ENCODE measurements around the gene SGIP1.

SGIP1 gene

GRCh38 chr1:66745451-66745850, 211.5 kb downstream of the SGIP1 start:
- Histone ChIP-seq H3K14ac (ENCODE audit: low read length) (no peak overlapping the region), H2BK12ac (ENCODE audit: low read length) (no peak overlapping the region), H3K4me3 (ENCODE audit: low read depth, low read length) (no peak overlapping the region), H3K23ac (ENCODE audit: low read length) (no peak overlapping the region), H2AFZ (ENCODE audit: insufficient read depth, low read length, poor library complexity) (no peak overlapping the region), H3K36me3 (ENCODE audit: control insufficient read depth in 1 of 2, insufficient read depth in 2 of 2, low read length in 2 of 2) (no peaks in the 10 kb centered on the region), H3K4me2 (ENCODE audit: low read length) (no peak overlapping the region), H3K18ac (ENCODE audit: low read length) (no peak overlapping the region), H3K79me2 (ENCODE audit: control insufficient read depth, insufficient read depth, low read length, poor library complexity) (no peaks in the 10 kb centered on the region), H3K79me1 (ENCODE audit: low read length) (no peaks in the 10 kb centered on the region), H4K12ac (ENCODE audit: low read depth, low read length) (no peak overlapping the region), H2AK5ac (ENCODE audit: low read length) (no peak overlapping the region), H3K4me1 (ENCODE audit: control insufficient read depth in 1 of 2, insufficient read depth in 2 of 2, low read length in 2 of 2) (no peaks in the 10 kb centered on the region), H2BK120ac (ENCODE audit: insufficient read depth, low read length, poor library complexity) (no peak overlapping the region), H3K27ac (ENCODE audit: low read depth, low read length) (no peak overlapping the region), H4K91ac (ENCODE audit: low read depth, low read length) (no peak overlapping the region), H3K27me3 (ENCODE audit: insufficient read depth, low read length) (no peaks in the 10 kb centered on the region), H3K9me3 (ENCODE audit: insufficient read depth, low read depth, low read length) (no peaks in the 10 kb centered on the region), H3K9ac (ENCODE audit: low read length) (no peak overlapping the region), H3K4ac (ENCODE audit: low read depth, low read length) (no peak overlapping the region), H2BK5ac (ENCODE audit: low read depth, low read length, poor library complexity) (no peak overlapping the region), H4K8ac (ENCODE audit: low read depth, low read length) (no peak overlapping the region)
- WGBS (ENCODE audit: extremely low coverage, insufficient coverage, insufficient read length): no CpG with 5 or more reads among the region's 2 CpGs
- DNase-seq: no peak

DNA sequence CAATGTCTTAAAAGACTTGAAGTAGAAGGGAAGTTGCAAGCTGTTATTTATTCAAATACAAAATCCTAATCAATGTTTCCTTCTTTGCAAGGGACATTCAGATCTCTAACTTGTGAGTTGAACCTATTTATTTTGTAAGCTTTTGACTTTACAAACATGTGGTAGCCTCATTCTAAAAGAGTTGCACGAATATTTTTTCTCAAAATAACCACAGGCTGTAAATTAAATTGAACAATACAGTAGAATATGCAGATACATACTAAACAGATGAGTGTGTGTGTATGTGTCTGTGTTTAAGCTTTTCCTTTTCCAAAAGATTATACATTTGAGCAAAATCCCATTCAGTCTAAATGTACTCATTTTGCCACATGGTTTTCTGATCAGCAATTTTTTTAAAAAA, 213.5 kb downstream of the SGIP1 start:
- Histone ChIP-seq H2BK5ac (ENCODE audit: low read depth, low read length, poor library complexity) (no peak overlapping the region), H2BK12ac (ENCODE audit: low read length) (no peak overlapping the region), H3K4me2 (ENCODE audit: low read length) (no peak overlapping the region), H3K23ac (ENCODE audit: low read length) (no peak overlapping the region), H3K36me3 (ENCODE audit: control insufficient read depth in 1 of 2, insufficient read depth in 2 of 2, low read length in 2 of 2) (no peaks in the 10 kb centered on the region), H2AK5ac (ENCODE audit: low read length) (no peak overlapping the region), H4K12ac (ENCODE audit: low read depth, low read length) (no peak overlapping the region), H3K79me1 (ENCODE audit: low read length) (no peaks in the 10 kb centered on the region), H4K91ac (ENCODE audit: low read depth, low read length) (no peak overlapping the region), H3K9ac (ENCODE audit: low read length) (no peak overlapping the region), H3K9me3 (ENCODE audit: insufficient read depth, low read depth, low read length) (no peaks in the 10 kb centered on the region), H3K79me2 (ENCODE audit: control insufficient read depth, insufficient read depth, low read length, poor library complexity) (no peaks in the 10 kb centered on the region), H3K4me1 (ENCODE audit: control insufficient read depth in 1 of 2, insufficient read depth in 2 of 2, low read length in 2 of 2) (peaks cover under 1 to 5% of the 10 kb centered on the region in 2 experiments), H2AFZ (ENCODE audit: insufficient read depth, low read length, poor library complexity) (no peak overlapping the region), H3K27ac (ENCODE audit: low read depth, low read length) (no peak overlapping the region), H3K4ac (ENCODE audit: low read depth, low read length) (no peak overlapping the region), H2BK120ac (ENCODE audit: insufficient read depth, low read length, poor library complexity) (no peak overlapping the region), H3K27me3 (ENCODE audit: insufficient read depth, low read length) (no peaks in the 10 kb centered on the region), H3K4me3 (ENCODE audit: low read depth, low read length) (no peak overlapping the region), H3K14ac (ENCODE audit: low read length) (no peak overlapping the region), H3K18ac (ENCODE audit: low read length) (no peak overlapping the region), H4K8ac (ENCODE audit: low read depth, low read length) (no peak overlapping the region)
- WGBS (ENCODE audit: extremely low coverage, insufficient coverage, insufficient read length): no CpG with 5 or more reads among the region's 1 CpG
- DNase-seq: no peak

- no peak overlapping the region for H2AFZ ChIP-seq (ENCODE audit: insufficient read depth, low read length, poor library complexity)
- no peak overlapping the region for H3K23ac ChIP-seq (ENCODE audit: low read length)
- DNase-seq: no peak
- peaks cover 3 to 7% of the 10 kb centered on the region in 2 experiments for H3K4me1 ChIP-seq (ENCODE audit: control insufficient read depth in 1 of 2, insufficient read depth in 2 of 2, low read length in 2 of 2)
- no peak overlapping the region for H4K91ac ChIP-seq (ENCODE audit: low read depth, low read length)
- no peak overlapping the region for H3K18ac ChIP-seq (ENCODE audit: low read length)
- no peak overlapping the region for H3K14ac ChIP-seq (ENCODE audit: low read length)
- no peak overlapping the region for H2BK120ac ChIP-seq (ENCODE audit: insufficient read depth, low read length, poor library complexity)
- H3K4me2 ChIP-seq (ENCODE audit: low read length): no peak overlapping the region
- H3K27ac ChIP-seq (ENCODE audit: low read depth, low read length): no peak overlapping the region
- H3K9me3 ChIP-seq (ENCODE audit: insufficient read depth, low read depth, low read length): no peaks in the 10 kb centered on the region
- no CpG with 5 or more reads among the region's 3 CpGs for WGBS (ENCODE audit: extremely low coverage, insufficient coverage, insufficient read length)
- no peak overlapping the region for H3K4ac ChIP-seq (ENCODE audit: low read depth, low read length)
- no peak overlapping the region for H4K8ac ChIP-seq (ENCODE audit: low read depth, low read length)
- H3K79me1 ChIP-seq (ENCODE audit: low read length): no peaks in the 10 kb centered on the region
- H2BK5ac ChIP-seq (ENCODE audit: low read depth, low read length, poor library complexity): no peak overlapping the region
- no peak overlapping the region for H3K9ac ChIP-seq (ENCODE audit: low read length)
- H2BK12ac ChIP-seq (ENCODE audit: low read length): no peak overlapping the region
- no peaks in the 10 kb centered on the region for H3K79me2 ChIP-seq (ENCODE audit: control insufficient read depth, insufficient read depth, low read length, poor library complexity)
- no peak overlapping the region for H4K12ac ChIP-seq (ENCODE audit: low read depth, low read length)
- H3K36me3 ChIP-seq (ENCODE audit: control insufficient read depth in 1 of 2, insufficient read depth in 2 of 2, low read length in 2 of 2): no peaks in the 10 kb centered on the region
- H3K4me3 ChIP-seq (ENCODE audit: low read depth, low read length): no peak overlapping the region
- no peak overlapping the region for H2AK5ac ChIP-seq (ENCODE audit: low read length)
- no peaks in the 10 kb centered on the region for H3K27me3 ChIP-seq (ENCODE audit: insufficient read depth, low read length)
Observed at GRCh38 chr1:66750577-66750976, 216.6 kb downstream of the SGIP1 start.

GRCh38 chr1:66751160-66751559, 217.2 kb downstream of the SGIP1 start:
- no peaks in the 10 kb centered on the region for H3K36me3 ChIP-seq (ENCODE audit: control insufficient read depth in 1 of 2, insufficient read depth in 2 of 2, low read length in 2 of 2)

More at GRCh38 chr1:66751160-66751559, 217.2 kb downstream of the SGIP1 start:
- no CpG with 5 or more reads among the region's 4 CpGs for WGBS (ENCODE audit: extremely low coverage, insufficient coverage, insufficient read length)
- no peak overlapping the region for H3K14ac ChIP-seq (ENCODE audit: low read length)
- H2AFZ ChIP-seq (ENCODE audit: insufficient read depth, low read length, poor library complexity): no peak overlapping the region
- H3K23ac ChIP-seq (ENCODE audit: low read length): no peak overlapping the region
- H3K79me1 ChIP-seq (ENCODE audit: low read length): no peaks in the 10 kb centered on the region
- H2AK5ac ChIP-seq (ENCODE audit: low read length): no peak overlapping the region
- no peaks in the 10 kb centered on the region for H3K27me3 ChIP-seq (ENCODE audit: insufficient read depth, low read length)
- no peak overlapping the region for H3K9ac ChIP-seq (ENCODE audit: low read length)
- H3K79me2 ChIP-seq (ENCODE audit: control insufficient read depth, insufficient read depth, low read length, poor library complexity): no peaks in the 10 kb centered on the region
- no peak overlapping the region for H3K4me2 ChIP-seq (ENCODE audit: low read length)
- no peaks in the 10 kb centered on the region for H3K9me3 ChIP-seq (ENCODE audit: insufficient read depth, low read depth, low read length)
- DNase-seq: no peak
- H3K18ac ChIP-seq (ENCODE audit: low read length): no peak overlapping the region
- no peak overlapping the region for H4K12ac ChIP-seq (ENCODE audit: low read depth, low read length)
- no peak overlapping the region for H3K4ac ChIP-seq (ENCODE audit: low read depth, low read length)
- H4K91ac ChIP-seq (ENCODE audit: low read depth, low read length): no peak overlapping the region
- H3K27ac ChIP-seq (ENCODE audit: low read depth, low read length): no peak overlapping the region
- H4K8ac ChIP-seq (ENCODE audit: low read depth, low read length): no peak overlapping the region
- no peak overlapping the region for H3K4me3 ChIP-seq (ENCODE audit: low read depth, low read length)
- peaks cover 3 to 7% of the 10 kb centered on the region in 2 experiments for H3K4me1 ChIP-seq (ENCODE audit: control insufficient read depth in 1 of 2, insufficient read depth in 2 of 2, low read length in 2 of 2)
- H2BK5ac ChIP-seq (ENCODE audit: low read depth, low read length, poor library complexity): no peak overlapping the region
- no peak overlapping the region for H2BK12ac ChIP-seq (ENCODE audit: low read length)
- H2BK120ac ChIP-seq (ENCODE audit: insufficient read depth, low read length, poor library complexity): no peak overlapping the region

Measured in trophoblast cell (in vitro differentiated cells and primary cell).